Measurements from ENCODE around the gene DDAH2. TPM values are rescaled to one million over a fixed set of nuclear protein-coding genes. Genes with fewer than 3 reads are reported as not detected.

DDAH2 gene
- 100 to 1,000 TPM in 2 of 4 donors, 10 to 100 TPM in 2; 78.1 to 119 (median 100) TPM for total RNA-seq

- H3K4me1 ChIP-seq = peaks cover 30 to 53% (median 49%) of the 10 kb centered on the region in 4 donors
- no peaks in the 10 kb centered on the region for H3K9me3 ChIP-seq
- intact Hi-C loops (cut with DNase I) = loop anchor here (5.0 kb wide), 1 partner anchor 38 kb away; no protein-coding TSS in a partner anchor
- no peaks in the 10 kb centered on the region for H3K27me3 ChIP-seq
- TF ChIP-seq CTCF (IDR thresholded peaks at IDR 0.05) (peak in 2 of 3 experiments; percentile 58), POLR2A (IDR thresholded peaks at IDR 0.05; ENCODE audit: low read depth) (no peak)
- 18% methylated on average over 25 of the region's 36 CpGs for WGBS
- H3K27ac ChIP-seq (replicated peaks in 1 of 4) = peak within 1 kb of the TSS; percentile 93 to 99 (median 97)
- DNase-seq (ENCODE audit: extremely low spot score) = no peak
- H3K4me3 ChIP-seq = peak within 1 kb of the TSS; percentile 69 to 98 (median 94)
- H3K36me3 ChIP-seq = peaks cover 46 to 73% (median 61%) of the 10 kb centered on the region in 4 donors
Measured at GRCh38 chr6:31728767-31729514, at the start of gene DDAH2. TSS of gene DDAH2 (minus strand) at chr6:31729299. CDS start at chr6:31729161, 138 bp downstream.

GRCh38 chr6:31778193-31778592, 49.1 kb upstream of the DDAH2 start:
- no peaks in the 10 kb centered on the region for H3K9me3 ChIP-seq
- no peak overlapping the region for H3K27ac ChIP-seq (replicated peaks in 1 of 4)
- no peak for DNase-seq (ENCODE audit: extremely low spot score)
- intact Hi-C loops (cut with DNase I) = no loop called here
- H3K4me1 ChIP-seq = peaks cover 10 to 18% (median 13%) of the 10 kb centered on the region in 4 donors
- H3K36me3 ChIP-seq = peaks cover 36 to 55% (median 50%) of the 10 kb centered on the region in 4 donors
- 98% methylated on average over 4 of the region's 5 CpGs for WGBS
- no peaks in the 10 kb centered on the region for H3K27me3 ChIP-seq
- TF ChIP-seq EP300 (IDR thresholded peaks at IDR 0.05) (no peak), POLR2AphosphoS5 (IDR thresholded peaks at IDR 0.05) (no peak), POLR2A (IDR thresholded peaks at IDR 0.05; ENCODE audit: low read depth) (no peak), CTCF (IDR thresholded peaks at IDR 0.05) (no peak)
- H3K4me3 ChIP-seq = no peak overlapping the region

GRCh38 chr6:31777667-31778050, 48.6 kb upstream of the DDAH2 start:
- TF ChIP-seq POLR2A (IDR thresholded peaks at IDR 0.05; ENCODE audit: low read depth) = no peak
- TF ChIP-seq CTCF (IDR thresholded peaks at IDR 0.05) = no peak
- TF ChIP-seq EP300 (IDR thresholded peaks at IDR 0.05) = no peak
- TF ChIP-seq POLR2AphosphoS5 (IDR thresholded peaks at IDR 0.05) = no peak
- 90% methylated on average over 2 of the region's 5 CpGs for WGBS

GRCh38 chr6:31776989-31777666, 48.0 kb upstream of the DDAH2 start, which contains the start of gene VWA7:
TSS of gene VWA7 (minus strand) at chr6:31777328. CDS start at chr6:31776779, 549 bp downstream.
- intact Hi-C loops (cut with DNase I) = no loop called here
- Histone ChIP-seq H3K27me3 (no peaks in the 10 kb centered on the region), H3K4me3 (peak within 1 kb of the TSS in 3 of 4 donors; percentile 5 to 14 (median 9)), H3K9me3 (no peaks in the 10 kb centered on the region), H3K27ac (replicated peaks in 1 of 4) (peak within 1 kb of the TSS in 3 of 4 donors; percentile 28 to 41 (median 33)), H3K4me1 (peaks cover 12 to 22% (median 16%) of the 10 kb centered on the region in 4 donors), H3K36me3 (peaks cover 25 to 44% (median 39%) of the 10 kb centered on the region in 4 donors)
- 19% methylated on average over 15 of the region's 15 CpGs for WGBS
- DNase-seq (ENCODE audit: extremely low spot score) = no peak
- TF ChIP-seq POLR2AphosphoS5 (IDR thresholded peaks at IDR 0.05) = peak in 1 of 2 donors; percentile 22
- TF ChIP-seq EP300 (IDR thresholded peaks at IDR 0.05) = no peak
- TF ChIP-seq POLR2A (IDR thresholded peaks at IDR 0.05; ENCODE audit: low read depth) = no peak
- no peak for TF ChIP-seq CTCF (IDR thresholded peaks at IDR 0.05)

More at GRCh38 chr6:31777667-31778050, 48.6 kb upstream of the DDAH2 start:
- Histone ChIP-seq H3K27ac (replicated peaks in 1 of 4) (peak overlapping the region in 1 of 4 donors; percentile 41), H3K4me1 (peaks cover 12 to 22% (median 16%) of the 10 kb centered on the region in 4 donors), H3K4me3 (no peak overlapping the region), H3K9me3 (no peaks in the 10 kb centered on the region), H3K36me3 (peaks cover 31 to 50% (median 44%) of the 10 kb centered on the region in 4 donors), H3K27me3 (no peaks in the 10 kb centered on the region)
- DNase-seq (ENCODE audit: extremely low spot score) = no peak
- intact Hi-C loops (cut with DNase I) = no loop called here
